ENCODE data around the gene CHIA. TPM values are rescaled to one million over a fixed set of nuclear protein-coding genes. Genes with fewer than 3 reads are reported as not detected.
A peak's percentile ranks its signal among the peaks of the same experiment; 100 is the strongest.

The CHIA gene
- total and polyA plus RNA-seq, 5 donors from 2014 or later: not detected

DNA sequence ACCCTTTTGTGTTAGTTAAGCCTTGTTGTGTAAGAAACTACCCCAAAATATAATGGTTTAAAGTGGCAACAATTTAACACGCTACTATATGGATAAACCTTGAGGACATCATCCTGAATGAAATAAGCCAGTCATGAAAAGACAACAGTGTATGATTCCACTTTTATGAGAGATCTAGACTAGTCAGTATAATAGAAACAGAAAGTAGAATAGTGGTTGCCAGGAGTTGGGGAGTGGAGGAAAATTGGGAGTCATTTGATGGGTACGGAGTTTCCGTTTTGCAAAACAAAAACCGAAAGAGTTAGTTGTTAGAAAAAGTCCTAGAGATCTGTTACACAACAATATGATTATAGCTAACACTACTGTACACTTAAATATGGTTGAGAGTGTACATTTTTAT, 16.0 kb upstream of the CHIA start:
- peak overlapping the region in 1 of 3 donors; percentile 17 for H3K27ac Mint-ChIP-seq
- peaks cover 0 to 20% (median 9%) of the 10 kb centered on the region in 4 donors for H3K4me1 Mint-ChIP-seq
- H3K4me3 ChIP-seq (ENCODE audit: low read depth, low read length): no peak overlapping the region
- peaks cover 0 to 3% (median 0%) of the 10 kb centered on the region in 7 donors for H3K9me3 Mint-ChIP-seq
- no peaks in the 10 kb centered on the region for H3K9me3 ChIP-seq (ENCODE audit: control insufficient read depth in 2 of 2, low read length in 2 of 2)
- H3K4me3 Mint-ChIP-seq: peak overlapping the region in 2 of 4 donors; percentile 0 to 2
- no peaks in the 10 kb centered on the region for H3K36me3 Mint-ChIP-seq
- no peaks in the 10 kb centered on the region for H3K36me3 ChIP-seq (ENCODE audit: control insufficient read depth, insufficient read depth, low read length)
- H3K27me3 Mint-ChIP-seq: peaks cover 55% of the 10 kb centered on the region
- peaks cover 21% of the 10 kb centered on the region for H3K27me3 ChIP-seq (ENCODE audit: control insufficient read depth, insufficient read depth, low read length)
- ATAC-seq (ENCODE audit: low read depth in 2 of 2) (no peak), DNase-seq (peak in 1 of 3 donors; percentile 28)
- peaks cover 8% of the 10 kb centered on the region for H3K4me1 ChIP-seq (ENCODE audit: control insufficient read depth, insufficient read depth, low read length, poor library complexity, severe bottlenecking)
- H3K27ac ChIP-seq (ENCODE audit: insufficient read depth, low read length, poor library complexity, severe bottlenecking): no peak overlapping the region

DNA sequence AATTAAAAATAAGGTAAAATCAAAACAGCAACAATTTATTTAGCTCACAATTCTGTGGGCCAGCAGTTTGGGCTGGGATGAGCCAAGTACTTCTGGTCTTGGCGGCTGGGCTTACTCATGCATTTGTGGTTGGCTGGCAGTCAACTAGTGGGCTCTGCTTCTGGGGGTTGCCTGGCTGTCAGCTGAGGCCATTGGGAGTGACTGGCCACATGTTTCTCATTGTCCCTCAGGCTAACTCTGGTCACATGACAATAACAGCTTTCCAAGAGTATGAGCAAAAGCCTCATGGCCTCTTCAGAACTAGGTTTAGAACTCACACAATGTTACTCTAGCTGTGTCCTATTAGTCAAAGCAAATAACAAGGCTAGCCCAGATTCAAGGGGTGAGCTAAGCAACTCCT, 15.6 kb upstream of the CHIA start:
- Histone ChIP-seq H3K4me3 (ENCODE audit: low read depth, low read length) (no peak overlapping the region), H3K9me3 (ENCODE audit: control insufficient read depth in 2 of 2, low read length in 2 of 2) (no peaks in the 10 kb centered on the region), H3K27me3 (ENCODE audit: control insufficient read depth, insufficient read depth, low read length) (peaks cover 17% of the 10 kb centered on the region), H3K36me3 (ENCODE audit: control insufficient read depth, insufficient read depth, low read length) (no peaks in the 10 kb centered on the region), H3K27ac (ENCODE audit: insufficient read depth, low read length, poor library complexity, severe bottlenecking) (no peak overlapping the region), H3K4me1 (ENCODE audit: control insufficient read depth, insufficient read depth, low read length, poor library complexity, severe bottlenecking) (peaks cover 8% of the 10 kb centered on the region)
- no peak for DNase-seq
- peaks cover 0 to 3% (median 0%) of the 10 kb centered on the region in 7 donors for H3K9me3 Mint-ChIP-seq
- H3K27ac Mint-ChIP-seq: no peak overlapping the region
- peaks cover 0 to 20% (median 9%) of the 10 kb centered on the region in 4 donors for H3K4me1 Mint-ChIP-seq
- ATAC-seq (ENCODE audit: low read depth in 2 of 2): no peak
- peaks cover 55% of the 10 kb centered on the region for H3K27me3 Mint-ChIP-seq
- no peaks in the 10 kb centered on the region for H3K36me3 Mint-ChIP-seq
- H3K4me3 Mint-ChIP-seq: peak overlapping the region in 1 of 4 donors; percentile 33

DNA sequence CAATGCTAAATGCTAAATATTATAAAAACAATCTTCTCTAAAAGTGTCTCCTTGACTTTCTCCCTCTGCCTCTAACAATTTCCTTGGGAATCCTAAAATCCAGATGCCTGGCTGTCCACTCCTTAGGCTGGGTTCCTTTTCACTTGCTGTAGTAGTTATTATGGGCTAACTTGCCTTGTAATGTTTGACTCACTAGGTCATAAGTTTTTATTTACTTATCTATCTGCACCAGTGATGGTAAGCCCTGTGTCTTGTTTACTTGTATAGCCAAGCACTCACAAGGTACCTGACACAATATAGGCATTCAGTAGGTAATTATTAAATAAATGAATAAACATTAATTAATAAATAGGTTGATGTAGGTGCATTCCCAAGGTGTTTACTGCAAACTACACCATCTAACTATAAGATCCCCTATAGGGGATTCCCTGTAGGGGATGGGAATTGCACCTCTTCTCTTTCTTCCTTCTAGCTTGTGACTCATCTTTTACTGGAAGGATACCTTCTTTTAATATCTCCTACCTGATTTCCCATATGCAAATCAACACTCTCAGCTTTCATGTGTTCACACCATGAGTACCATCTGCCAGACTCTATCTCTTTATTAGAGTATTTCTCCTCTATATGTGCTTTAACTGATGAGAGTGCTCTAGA, 14.7 kb upstream of the CHIA start:
- ATAC-seq (ENCODE audit: low read depth in 2 of 2) (no peak), DNase-seq (no peak)
- Histone ChIP-seq H3K9me3 (ENCODE audit: control insufficient read depth in 2 of 2, low read length in 2 of 2) (no peaks in the 10 kb centered on the region), H3K27me3 (ENCODE audit: control insufficient read depth, insufficient read depth, low read length) (peaks cover 13% of the 10 kb centered on the region), H3K4me3 (ENCODE audit: low read depth, low read length) (no peak overlapping the region), H3K27ac (ENCODE audit: insufficient read depth, low read length, poor library complexity, severe bottlenecking) (no peak overlapping the region), H3K4me1 (ENCODE audit: control insufficient read depth, insufficient read depth, low read length, poor library complexity, severe bottlenecking) (peaks cover 5% of the 10 kb centered on the region), H3K36me3 (ENCODE audit: control insufficient read depth, insufficient read depth, low read length) (no peaks in the 10 kb centered on the region)
- Mint-ChIP-seq H3K27ac (no peak overlapping the region), H3K4me1 (peaks cover 0 to 18% (median 9%) of the 10 kb centered on the region in 4 donors), H3K4me3 (no peak overlapping the region), H3K36me3 (no peaks in the 10 kb centered on the region), H3K9me3 (peaks cover 0 to 4% (median 0%) of the 10 kb centered on the region in 7 donors), H3K27me3 (peaks cover 47% of the 10 kb centered on the region)

DNA sequence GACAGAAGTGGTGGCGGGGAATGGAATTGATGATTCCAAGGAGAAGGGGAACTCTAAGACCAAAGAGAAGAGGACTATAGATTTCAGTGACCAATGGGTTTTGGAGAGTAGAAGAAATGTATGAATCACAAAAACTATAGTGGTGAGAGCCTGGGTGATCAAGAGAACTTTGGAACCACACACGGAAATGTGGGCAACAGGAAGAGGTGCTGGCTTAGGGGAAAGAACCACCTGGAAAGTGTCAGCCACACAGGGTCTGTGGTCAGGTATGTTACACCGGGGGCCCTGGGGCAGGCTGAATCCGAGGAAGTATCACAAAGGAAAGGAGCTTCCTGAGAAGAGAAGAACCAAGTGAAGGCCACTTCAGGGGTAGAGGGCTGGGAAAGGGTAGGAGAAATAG, 11.5 kb upstream of the CHIA start:
- Mint-ChIP-seq H3K27ac (peak overlapping the region in 1 of 3 donors; percentile 24), H3K36me3 (no peaks in the 10 kb centered on the region), H3K4me3 (peak overlapping the region in 1 of 4 donors; percentile 24), H3K4me1 (peaks cover 0 to 9% (median 4%) of the 10 kb centered on the region in 4 donors), H3K9me3 (peaks cover 0 to 4% (median 0%) of the 10 kb centered on the region in 7 donors), H3K27me3 (peaks cover 21% of the 10 kb centered on the region)
- no peak for ATAC-seq (ENCODE audit: low read depth in 2 of 2)
- Histone ChIP-seq H3K27ac (ENCODE audit: insufficient read depth, low read length, poor library complexity, severe bottlenecking) (no peak overlapping the region), H3K9me3 (ENCODE audit: control insufficient read depth in 2 of 2, low read length in 2 of 2) (no peaks in the 10 kb centered on the region), H3K36me3 (ENCODE audit: control insufficient read depth, insufficient read depth, low read length) (no peaks in the 10 kb centered on the region), H3K27me3 (ENCODE audit: control insufficient read depth, insufficient read depth, low read length) (peaks cover 2% of the 10 kb centered on the region), H3K4me1 (ENCODE audit: control insufficient read depth, insufficient read depth, low read length, poor library complexity, severe bottlenecking) (no peaks in the 10 kb centered on the region), H3K4me3 (ENCODE audit: low read depth, low read length) (no peak overlapping the region)
- DNase-seq: no peak

DNA sequence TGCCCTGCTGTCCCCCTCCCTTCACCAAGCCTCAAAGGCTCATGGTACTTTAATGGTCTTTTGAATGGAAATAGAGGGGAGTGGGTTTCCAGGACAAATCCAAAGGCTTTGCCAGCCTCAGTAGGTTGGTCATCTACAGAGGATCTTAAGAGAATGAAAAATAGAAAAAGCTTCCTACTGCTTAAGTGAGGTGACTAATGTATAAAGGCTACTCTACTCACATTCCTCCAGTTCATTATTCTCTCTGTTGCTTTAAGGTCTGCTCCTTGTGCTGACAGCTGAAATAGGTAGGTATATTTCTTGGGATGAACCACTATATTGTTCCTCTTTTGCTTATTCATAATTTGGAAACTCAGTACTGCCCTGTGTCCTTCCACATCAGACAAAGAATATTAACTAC, 10.4 kb upstream of the CHIA start:
- peaks cover 0 to 1% (median 0%) of the 10 kb centered on the region in 7 donors for H3K9me3 Mint-ChIP-seq

DNA sequence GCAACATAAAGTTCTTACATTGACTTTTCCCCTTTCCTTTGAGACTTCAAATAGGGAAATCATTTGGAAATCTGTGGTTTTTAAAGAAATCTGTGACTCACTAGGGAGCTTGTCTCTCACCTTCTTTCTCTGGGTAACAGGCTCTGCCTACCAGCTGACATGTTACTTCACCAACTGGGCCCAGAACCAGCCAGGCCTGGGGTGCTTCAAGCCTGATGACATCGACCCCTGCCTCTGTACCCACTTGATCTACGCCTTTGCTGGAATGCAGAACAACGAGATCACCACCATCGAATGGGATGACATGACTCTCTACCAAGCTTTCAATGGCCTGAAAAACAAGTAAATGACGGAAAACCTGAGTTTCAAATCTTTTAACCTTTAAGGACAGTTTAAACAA, 9.2 kb upstream of the CHIA start:
- Histone ChIP-seq H3K27me3 (ENCODE audit: control insufficient read depth, insufficient read depth, low read length) (peaks cover 2% of the 10 kb centered on the region), H3K4me3 (ENCODE audit: low read depth, low read length) (no peak overlapping the region), H3K27ac (ENCODE audit: insufficient read depth, low read length, poor library complexity, severe bottlenecking) (no peak overlapping the region), H3K36me3 (ENCODE audit: control insufficient read depth, insufficient read depth, low read length) (no peaks in the 10 kb centered on the region), H3K9me3 (ENCODE audit: control insufficient read depth in 2 of 2, low read length in 2 of 2) (no peaks in the 10 kb centered on the region), H3K4me1 (ENCODE audit: control insufficient read depth, insufficient read depth, low read length, poor library complexity, severe bottlenecking) (no peaks in the 10 kb centered on the region)
- no peak overlapping the region for H3K4me3 Mint-ChIP-seq
- peaks cover 0 to 3% (median 0%) of the 10 kb centered on the region in 4 donors for H3K4me1 Mint-ChIP-seq
- H3K9me3 Mint-ChIP-seq: peaks cover 0 to 1% (median 0%) of the 10 kb centered on the region in 7 donors
- ATAC-seq (ENCODE audit: low read depth in 2 of 2): no peak
- no peak overlapping the region for H3K27ac Mint-ChIP-seq
- peaks cover 15% of the 10 kb centered on the region for H3K27me3 Mint-ChIP-seq
- DNase-seq: no peak
- no peaks in the 10 kb centered on the region for H3K36me3 Mint-ChIP-seq

More for the DNA sequence above, 10.4 kb upstream of the CHIA start:
- Histone ChIP-seq H3K4me3 (ENCODE audit: low read depth, low read length) (no peak overlapping the region), H3K36me3 (ENCODE audit: control insufficient read depth, insufficient read depth, low read length) (no peaks in the 10 kb centered on the region), H3K27ac (ENCODE audit: insufficient read depth, low read length, poor library complexity, severe bottlenecking) (no peak overlapping the region), H3K27me3 (ENCODE audit: control insufficient read depth, insufficient read depth, low read length) (peaks cover 2% of the 10 kb centered on the region), H3K9me3 (ENCODE audit: control insufficient read depth in 2 of 2, low read length in 2 of 2) (no peaks in the 10 kb centered on the region), H3K4me1 (ENCODE audit: control insufficient read depth, insufficient read depth, low read length, poor library complexity, severe bottlenecking) (no peaks in the 10 kb centered on the region)
- ATAC-seq (ENCODE audit: low read depth in 2 of 2) (no peak), DNase-seq (no peak)
- Mint-ChIP-seq H3K27ac (no peak overlapping the region), H3K27me3 (peaks cover 15% of the 10 kb centered on the region), H3K4me1 (peaks cover 0 to 3% (median 0%) of the 10 kb centered on the region in 4 donors), H3K36me3 (no peaks in the 10 kb centered on the region), H3K4me3 (no peak overlapping the region)

DNA sequence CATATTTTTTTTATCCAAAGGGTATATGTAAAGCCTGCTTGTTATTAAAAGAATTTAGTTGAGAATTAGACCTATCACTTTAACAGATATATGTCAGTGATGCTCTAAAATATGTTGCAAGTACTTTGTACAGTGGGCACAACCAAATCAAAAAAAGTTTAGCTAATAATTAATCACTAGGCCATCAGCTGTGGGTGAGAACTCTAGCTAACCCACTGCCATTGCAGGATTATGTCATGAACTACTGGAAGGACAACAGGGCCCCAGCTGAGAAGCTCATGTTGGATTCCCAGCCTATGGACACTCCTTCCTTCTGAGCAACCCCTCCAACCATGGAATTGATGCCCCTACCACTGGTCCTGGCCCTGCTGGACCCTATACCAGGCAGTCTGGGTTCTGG, 6.8 kb upstream of the CHIA start:
- Mint-ChIP-seq H3K27me3 (peaks cover 14% of the 10 kb centered on the region), H3K4me1 (peaks cover 0 to 2% (median 0%) of the 10 kb centered on the region in 4 donors), H3K4me3 (no peak overlapping the region), H3K9me3 (peaks cover 0 to 1% (median 0%) of the 10 kb centered on the region in 7 donors), H3K27ac (no peak overlapping the region), H3K36me3 (no peaks in the 10 kb centered on the region)
- Histone ChIP-seq H3K4me1 (ENCODE audit: control insufficient read depth, insufficient read depth, low read length, poor library complexity, severe bottlenecking) (no peaks in the 10 kb centered on the region), H3K27ac (ENCODE audit: insufficient read depth, low read length, poor library complexity, severe bottlenecking) (no peak overlapping the region), H3K4me3 (ENCODE audit: low read depth, low read length) (no peak overlapping the region), H3K9me3 (ENCODE audit: control insufficient read depth in 2 of 2, low read length in 2 of 2) (no peaks in the 10 kb centered on the region), H3K27me3 (ENCODE audit: control insufficient read depth, insufficient read depth, low read length) (no peaks in the 10 kb centered on the region), H3K36me3 (ENCODE audit: control insufficient read depth, insufficient read depth, low read length) (no peaks in the 10 kb centered on the region)
- ATAC-seq (ENCODE audit: low read depth in 2 of 2) (no peak), DNase-seq (no peak)

DNA sequence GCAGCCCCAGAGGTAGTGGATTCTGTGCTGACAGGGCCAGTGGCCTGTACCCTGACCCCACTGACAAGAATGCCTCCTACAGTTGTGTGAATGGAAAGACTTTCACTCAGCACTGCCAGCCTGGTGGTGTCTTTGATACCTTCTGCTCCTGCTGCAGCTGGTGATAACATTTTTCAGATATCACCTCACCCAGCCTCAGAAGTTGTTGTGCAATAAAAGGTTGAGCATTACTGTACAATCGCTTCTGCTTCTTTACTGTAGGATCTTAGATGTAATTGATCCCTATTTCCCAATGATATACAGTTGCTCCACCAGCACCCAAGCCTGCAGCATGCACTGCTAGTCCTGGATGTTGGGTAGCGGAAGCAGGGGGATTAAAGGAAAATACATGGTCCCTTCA, 4.8 kb upstream of the CHIA start:
- Histone ChIP-seq H3K27me3 (ENCODE audit: control insufficient read depth, insufficient read depth, low read length) (peaks cover 3% of the 10 kb centered on the region), H3K4me1 (ENCODE audit: control insufficient read depth, insufficient read depth, low read length, poor library complexity, severe bottlenecking) (no peaks in the 10 kb centered on the region), H3K27ac (ENCODE audit: insufficient read depth, low read length, poor library complexity, severe bottlenecking) (no peak overlapping the region), H3K36me3 (ENCODE audit: control insufficient read depth, insufficient read depth, low read length) (no peaks in the 10 kb centered on the region), H3K4me3 (ENCODE audit: low read depth, low read length) (no peak overlapping the region), H3K9me3 (ENCODE audit: control insufficient read depth in 2 of 2, low read length in 2 of 2) (no peaks in the 10 kb centered on the region)
- no peaks in the 10 kb centered on the region for H3K36me3 Mint-ChIP-seq
- H3K27ac Mint-ChIP-seq: no peak overlapping the region
- H3K27me3 Mint-ChIP-seq: peaks cover 13% of the 10 kb centered on the region
- no peaks in the 10 kb centered on the region for H3K4me1 Mint-ChIP-seq
- no peak overlapping the region for H3K4me3 Mint-ChIP-seq
- ATAC-seq (ENCODE audit: low read depth in 2 of 2) (no peak), DNase-seq (no peak)
- H3K9me3 Mint-ChIP-seq: peaks cover 0 to 3% (median 0%) of the 10 kb centered on the region in 7 donors
